Liver (tissue), 9 donors: Measurements from ENCODE around the gene THSD4. TPM values are rescaled to one million over a fixed set of nuclear protein-coding genes. Genes with fewer than 3 reads are reported as not detected.

Source experiments
- DNase-seq: peaks from one replicate; pipeline ENCODE4 v3.0.0-alpha.2; 2017; ENCODE audit warnings: low spot score
- H3K27ac ChIP-seq, 2 donors: one replicate each; pipeline ENCODE4 v1.7.0; 2013; ENCODE audit warnings: inconsistent platforms in 2 of 2, low read length in 2 of 2, control low read depth in 1 of 2, low read depth in 1 of 2, mild to moderate bottlenecking in 1 of 2
- H3K27me3 ChIP-seq, 4 donors: one replicate each; pipeline versions ENCODE4 v1.6.1 to v1.7.0; 2013; ENCODE audit warnings: low read length in 3 of 4, inconsistent platforms in 1 of 4, mild to moderate bottlenecking in 1 of 4, moderate library complexity in 1 of 4; ENCODE audit not compliant: control insufficient read depth in 4 of 4, insufficient read depth in 4 of 4
- H3K36me3 ChIP-seq, 4 donors: one replicate each; pipeline versions ENCODE4 v1.6.1 to v1.7.0; 2013; ENCODE audit warnings: low read length in 3 of 4, mild to moderate bottlenecking in 3 of 4, low read depth in 1 of 4, moderate library complexity in 1 of 4; ENCODE audit not compliant: control insufficient read depth in 4 of 4, insufficient read depth in 3 of 4
- H3K4me1 ChIP-seq, 4 donors: one replicate each; pipeline versions ENCODE4 v1.6.1 to v1.7.0; 2013; ENCODE audit warnings: low read length in 3 of 4, mild to moderate bottlenecking in 3 of 4, moderate library complexity in 1 of 4; ENCODE audit not compliant: control insufficient read depth in 4 of 4, insufficient read depth in 4 of 4
- H3K4me3 ChIP-seq, 3 donors: one replicate each; pipeline versions ENCODE4 v1.6.1 to v1.7.0; 2013; ENCODE audit warnings: low read length in 3 of 3, control low read depth in 1 of 3, low read depth in 1 of 3, mild to moderate bottlenecking in 1 of 3
- H3K9ac ChIP-seq, 2 donors: one replicate each; pipeline ENCODE4 v1.7.0; 2013; ENCODE audit warnings: low read length in 2 of 2, mild to moderate bottlenecking in 2 of 2, moderate library complexity in 2 of 2, control low read depth in 1 of 2, low read depth in 1 of 2
- H3K9me3 ChIP-seq, 4 donors: one replicate each; pipeline versions ENCODE4 v1.6.1 to v1.7.0; 2013; ENCODE audit warnings: low read length in 3 of 4; ENCODE audit not compliant: control insufficient read depth in 4 of 4
- EGR1 ChIP-seq, 2 donors: IDR thresholded peaks; 2 replicates each; pipeline ENCODE4 v1.6.1; 2016 to 2018; ENCODE audit warnings: antibody characterized with exemption in 2 of 2, low read depth in 2 of 2
- FOXA2 ChIP-seq: IDR thresholded peaks from 2 replicates; pipeline ENCODE4 v1.6.1; 2016; ENCODE audit warnings: antibody characterized with exemption
- GABPA ChIP-seq, 2 donors: IDR thresholded peaks in 1 of 2; conservative IDR thresholded peaks in 1 of 2; 2 replicates each; pipeline ENCODE4 v1.6.1; 2016; ENCODE audit warnings: antibody characterized with exemption in 2 of 2, mild to moderate bottlenecking in 1 of 2, moderate library complexity in 1 of 2
- HNF4A ChIP-seq, 2 donors: conservative IDR thresholded peaks; 2 replicates each; pipeline ENCODE4 v1.6.1; 2016; ENCODE audit warnings: antibody characterized with exemption in 2 of 2, mild to moderate bottlenecking in 2 of 2
- HNF4G ChIP-seq: IDR thresholded peaks from 2 replicates; pipeline ENCODE4 v1.6.1; 2016; ENCODE audit warnings: antibody characterized with exemption
- JUND ChIP-seq, 2 donors: IDR thresholded peaks; 2 replicates each; pipeline ENCODE4 v1.6.1; 2016; ENCODE audit warnings: antibody characterized with exemption in 2 of 2
- NR2F2 ChIP-seq: IDR thresholded peaks from 2 replicates; pipeline ENCODE4 v1.6.1; 2016; ENCODE audit warnings: antibody characterized with exemption
- RAD21 ChIP-seq, 2 donors: IDR thresholded peaks; 2 replicates each; pipeline ENCODE4 v1.6.1; 2016; ENCODE audit warnings: antibody characterized with exemption in 2 of 2, mild to moderate bottlenecking in 2 of 2
- RXRA ChIP-seq, 2 donors: IDR thresholded peaks; 2 replicates each; pipeline ENCODE4 v1.6.1; 2017 to 2018; ENCODE audit warnings: antibody characterized with exemption in 2 of 2, mild to moderate bottlenecking in 1 of 2
- SP1 ChIP-seq: IDR thresholded peaks from 2 replicates; pipeline ENCODE4 v1.6.1; 2018; ENCODE audit warnings: antibody characterized with exemption, mild to moderate bottlenecking
- TAF1 ChIP-seq: conservative IDR thresholded peaks from 2 replicates; pipeline ENCODE4 v1.6.1; 2016; ENCODE audit warnings: antibody characterized with exemption, mild to moderate bottlenecking
- YY1 ChIP-seq: IDR thresholded peaks from 2 replicates; pipeline ENCODE4 v1.6.1; 2016; ENCODE audit warnings: antibody characterized with exemption, mild to moderate bottlenecking
- WGBS: extraction: QIAGEN DNeasy Blood & Tissue Kit; methylation state at CpG from one replicate; pipeline ENCODE4 v1.1.7; 2013; 5-methylcytosine and 5-hydroxymethylcytosine counted together
- polyA plus RNA-seq, 2 donors: library from polyadenylated mRNA; stranded (reverse) in 1 of 2; unstranded in 1 of 2; fragments of 200-250 nt in 1 of 2; fragments of >200 nt in 1 of 2; fragmentation: Nextera tagmentation in 1 of 2; extraction: Ambion mirVana in 1 of 2; gene quantifications; one replicate each; pipeline versions ENCODE4 v1.2.1 to v1.2.3, GENCODE V29; 2013 to 2015
- total RNA-seq, 2 donors: library from RNA; depleted of rRNA; stranded (reverse); fragments of >200 nt; gene quantifications; one replicate each; pipeline ENCODE4 v1.2.3, GENCODE V29; 2014
- TF ChIP-seq, protein P1 (sequence below): IDR thresholded peaks from 2 replicates; pipeline ENCODE4 v1.6.1; 2016; ENCODE audit warnings: antibody characterized with exemption, mild to moderate bottlenecking
- TF ChIP-seq, protein P2 (sequence below): IDR thresholded peaks from 2 replicates; pipeline ENCODE4 v1.6.1; 2016; ENCODE audit warnings: antibody characterized with exemption
- TF ChIP-seq, protein P3 (sequence below): fragments of 150-350 bp; IDR thresholded peaks from 2 replicates; pipeline ENCODE4 v1.5.1; 2017; ENCODE audit warnings: improper control_type of control experiment, low read depth, low read length; ENCODE audit not compliant: missing input control
- TF ChIP-seq, protein P4 (sequence below): IDR thresholded peaks from 2 replicates; pipeline ENCODE4 v1.6.1; 2016; ENCODE audit warnings: antibody characterized with exemption
- donor health status: healthy.
- donor health status: healthy.
- donor health status: healthy.
- donor health status: healthy.
- donor health status: healthy.

THSD4 gene
- total and polyA plus RNA-seq, 4 donors = 0.23 to 11.5 (median 1.9) TPM

DNA sequence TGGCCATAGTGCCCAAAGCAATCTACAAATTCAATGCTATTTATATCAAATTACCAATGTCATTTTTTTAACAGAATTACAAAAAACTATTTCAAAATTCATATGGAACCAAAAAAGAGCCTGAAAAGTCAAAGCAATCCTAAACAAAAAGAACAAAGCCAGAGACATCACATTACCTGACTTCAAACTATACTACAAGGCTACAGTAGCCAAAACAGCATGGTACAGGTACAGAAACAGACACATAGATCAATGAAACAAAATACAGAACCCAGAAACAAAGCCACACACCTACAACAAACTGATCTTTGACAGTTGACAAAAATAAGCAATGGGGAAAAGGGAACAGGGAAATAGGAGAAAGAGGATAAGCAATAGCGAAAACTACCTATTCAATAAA is 26.6 kb upstream of the THSD4 start:
- TF ChIP-seq HNF4A (conservative IDR thresholded peaks at IDR 0.05) (no peak), FOXA2 (no peak), YY1 (no peak), HNF4G (no peak), NR2F2 (no peak), RAD21 (IDR thresholded peaks at IDR 0.05) (no peak), JUND (IDR thresholded peaks at IDR 0.05) (no peak), SP1 (no peak), GABPA (IDR thresholded peaks at IDR 0.05 in 1 of 2, conservative IDR thresholded peaks at IDR 0.05 in 1 of 2) (no peak)
- TF ChIP-seq, protein P1, sequence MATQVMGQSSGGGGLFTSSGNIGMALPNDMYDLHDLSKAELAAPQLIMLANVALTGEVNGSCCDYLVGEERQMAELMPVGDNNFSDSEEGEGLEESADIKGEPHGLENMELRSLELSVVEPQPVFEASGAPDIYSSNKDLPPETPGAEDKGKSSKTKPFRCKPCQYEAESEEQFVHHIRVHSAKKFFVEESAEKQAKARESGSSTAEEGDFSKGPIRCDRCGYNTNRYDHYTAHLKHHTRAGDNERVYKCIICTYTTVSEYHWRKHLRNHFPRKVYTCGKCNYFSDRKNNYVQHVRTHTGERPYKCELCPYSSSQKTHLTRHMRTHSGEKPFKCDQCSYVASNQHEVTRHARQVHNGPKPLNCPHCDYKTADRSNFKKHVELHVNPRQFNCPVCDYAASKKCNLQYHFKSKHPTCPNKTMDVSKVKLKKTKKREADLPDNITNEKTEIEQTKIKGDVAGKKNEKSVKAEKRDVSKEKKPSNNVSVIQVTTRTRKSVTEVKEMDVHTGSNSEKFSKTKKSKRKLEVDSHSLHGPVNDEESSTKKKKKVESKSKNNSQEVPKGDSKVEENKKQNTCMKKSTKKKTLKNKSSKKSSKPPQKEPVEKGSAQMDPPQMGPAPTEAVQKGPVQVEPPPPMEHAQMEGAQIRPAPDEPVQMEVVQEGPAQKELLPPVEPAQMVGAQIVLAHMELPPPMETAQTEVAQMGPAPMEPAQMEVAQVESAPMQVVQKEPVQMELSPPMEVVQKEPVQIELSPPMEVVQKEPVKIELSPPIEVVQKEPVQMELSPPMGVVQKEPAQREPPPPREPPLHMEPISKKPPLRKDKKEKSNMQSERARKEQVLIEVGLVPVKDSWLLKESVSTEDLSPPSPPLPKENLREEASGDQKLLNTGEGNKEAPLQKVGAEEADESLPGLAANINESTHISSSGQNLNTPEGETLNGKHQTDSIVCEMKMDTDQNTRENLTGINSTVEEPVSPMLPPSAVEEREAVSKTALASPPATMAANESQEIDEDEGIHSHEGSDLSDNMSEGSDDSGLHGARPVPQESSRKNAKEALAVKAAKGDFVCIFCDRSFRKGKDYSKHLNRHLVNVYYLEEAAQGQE = no peak
- TF ChIP-seq, protein P2, sequence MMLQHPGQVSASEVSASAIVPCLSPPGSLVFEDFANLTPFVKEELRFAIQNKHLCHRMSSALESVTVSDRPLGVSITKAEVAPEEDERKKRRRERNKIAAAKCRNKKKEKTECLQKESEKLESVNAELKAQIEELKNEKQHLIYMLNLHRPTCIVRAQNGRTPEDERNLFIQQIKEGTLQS = no peak
- TF ChIP-seq, protein P3, sequence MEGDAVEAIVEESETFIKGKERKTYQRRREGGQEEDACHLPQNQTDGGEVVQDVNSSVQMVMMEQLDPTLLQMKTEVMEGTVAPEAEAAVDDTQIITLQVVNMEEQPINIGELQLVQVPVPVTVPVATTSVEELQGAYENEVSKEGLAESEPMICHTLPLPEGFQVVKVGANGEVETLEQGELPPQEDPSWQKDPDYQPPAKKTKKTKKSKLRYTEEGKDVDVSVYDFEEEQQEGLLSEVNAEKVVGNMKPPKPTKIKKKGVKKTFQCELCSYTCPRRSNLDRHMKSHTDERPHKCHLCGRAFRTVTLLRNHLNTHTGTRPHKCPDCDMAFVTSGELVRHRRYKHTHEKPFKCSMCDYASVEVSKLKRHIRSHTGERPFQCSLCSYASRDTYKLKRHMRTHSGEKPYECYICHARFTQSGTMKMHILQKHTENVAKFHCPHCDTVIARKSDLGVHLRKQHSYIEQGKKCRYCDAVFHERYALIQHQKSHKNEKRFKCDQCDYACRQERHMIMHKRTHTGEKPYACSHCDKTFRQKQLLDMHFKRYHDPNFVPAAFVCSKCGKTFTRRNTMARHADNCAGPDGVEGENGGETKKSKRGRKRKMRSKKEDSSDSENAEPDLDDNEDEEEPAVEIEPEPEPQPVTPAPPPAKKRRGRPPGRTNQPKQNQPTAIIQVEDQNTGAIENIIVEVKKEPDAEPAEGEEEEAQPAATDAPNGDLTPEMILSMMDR = no peak
- TF ChIP-seq, protein P4, sequence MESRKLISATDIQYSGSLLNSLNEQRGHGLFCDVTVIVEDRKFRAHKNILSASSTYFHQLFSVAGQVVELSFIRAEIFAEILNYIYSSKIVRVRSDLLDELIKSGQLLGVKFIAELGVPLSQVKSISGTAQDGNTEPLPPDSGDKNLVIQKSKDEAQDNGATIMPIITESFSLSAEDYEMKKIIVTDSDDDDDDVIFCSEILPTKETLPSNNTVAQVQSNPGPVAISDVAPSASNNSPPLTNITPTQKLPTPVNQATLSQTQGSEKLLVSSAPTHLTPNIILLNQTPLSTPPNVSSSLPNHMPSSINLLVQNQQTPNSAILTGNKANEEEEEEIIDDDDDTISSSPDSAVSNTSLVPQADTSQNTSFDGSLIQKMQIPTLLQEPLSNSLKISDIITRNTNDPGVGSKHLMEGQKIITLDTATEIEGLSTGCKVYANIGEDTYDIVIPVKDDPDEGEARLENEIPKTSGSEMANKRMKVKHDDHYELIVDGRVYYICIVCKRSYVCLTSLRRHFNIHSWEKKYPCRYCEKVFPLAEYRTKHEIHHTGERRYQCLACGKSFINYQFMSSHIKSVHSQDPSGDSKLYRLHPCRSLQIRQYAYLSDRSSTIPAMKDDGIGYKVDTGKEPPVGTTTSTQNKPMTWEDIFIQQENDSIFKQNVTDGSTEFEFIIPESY = no peak
- 98% methylated on average over 1 of the region's 1 CpG for WGBS

DNA sequence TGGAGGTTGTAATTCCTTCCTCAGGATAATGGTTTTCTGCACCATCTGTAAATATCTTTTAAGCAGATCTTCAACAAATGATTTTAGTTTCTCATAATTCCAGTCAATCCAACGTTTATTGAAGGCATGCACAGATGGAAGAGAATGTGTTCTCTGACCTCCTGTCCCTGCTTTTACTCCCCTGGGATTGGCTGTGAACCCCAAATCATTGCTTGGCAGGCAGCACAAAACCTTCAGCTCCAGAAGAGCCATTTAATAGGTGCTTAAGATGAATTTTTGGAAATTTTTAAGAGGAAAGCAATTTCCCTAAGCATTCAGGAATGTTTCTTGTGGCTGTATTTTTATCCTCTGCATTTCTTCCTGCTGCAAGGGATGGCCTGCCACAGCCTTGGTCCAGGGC is 25.5 kb upstream of the THSD4 start:
- Histone ChIP-seq H3K36me3 (no peaks in the 10 kb centered on the region), H3K27me3 (peaks cover 0 to 3% (median 0%) of the 10 kb centered on the region in 4 donors), H3K4me3 (no peak overlapping the region), H3K27ac (no peak overlapping the region), H3K9ac (no peak overlapping the region), H3K9me3 (peaks cover 0 to 3% (median 0%) of the 10 kb centered on the region in 4 donors), H3K4me1 (no peaks in the 10 kb centered on the region)
- DNase-seq = no peak
- WGBS = 46% methylated on average over 1 of the region's 1 CpG
- no peak for TF ChIP-seq HNF4A (conservative IDR thresholded peaks at IDR 0.05)
- TF ChIP-seq, protein P3 = no peak
- TF ChIP-seq HNF4G = no peak
- TF ChIP-seq RXRA (IDR thresholded peaks at IDR 0.05) = no peak
- TF ChIP-seq GABPA (IDR thresholded peaks at IDR 0.05 in 1 of 2, conservative IDR thresholded peaks at IDR 0.05 in 1 of 2) = no peak
- TF ChIP-seq TAF1 = no peak
- no peak for TF ChIP-seq YY1
- TF ChIP-seq, protein P4 = no peak
- TF ChIP-seq FOXA2 = no peak
- no peak for TF ChIP-seq EGR1 (IDR thresholded peaks at IDR 0.05; ENCODE audit: low read depth in 2 of 2)
- TF ChIP-seq, protein P2 = no peak
- no peak for TF ChIP-seq NR2F2
- TF ChIP-seq JUND (IDR thresholded peaks at IDR 0.05) = no peak
- TF ChIP-seq SP1 = no peak

More for the DNA sequence above, 26.6 kb upstream of the THSD4 start:
- Histone ChIP-seq H3K4me1 (no peaks in the 10 kb centered on the region), H3K27ac (no peak overlapping the region), H3K27me3 (peaks cover 0 to 3% (median 0%) of the 10 kb centered on the region in 4 donors), H3K4me3 (no peak overlapping the region), H3K36me3 (no peaks in the 10 kb centered on the region), H3K9me3 (peaks cover 0 to 4% (median 0%) of the 10 kb centered on the region in 4 donors), H3K9ac (no peak overlapping the region)
- no peak for DNase-seq
